Kidney capillary endothelial cell (primary cell): ENCODE data around the gene MYOG.

Experiments used
- DNase-seq: peaks from one replicate; pipeline ENCODE4 v3.0.0-alpha.2; 2018; ENCODE audit warnings: low spot score

Gene MYOG

GRCh38 chr1:203090421-203091198, 4.8 kb upstream of the MYOG start:
- no peak for DNase-seq

- DNase-seq, result no peak
Observed at GRCh38 chr1:203089651-203090045, 3.8 kb upstream of the MYOG start.

- DNase-seq, result no peak
Observed at GRCh38 chr1:203089001-203089650, 3.3 kb upstream of the MYOG start.

- no peak for DNase-seq
Observed at GRCh38 chr1:203088441-203088840, 2.6 kb upstream of the MYOG start.

- no peak for DNase-seq
Observed at GRCh38 chr1:203086992-203087763, 1.4 kb upstream of the MYOG start.

- no peak for DNase-seq
Observed at GRCh38 chr1:203084588-203085527, 954 bp downstream of the MYOG start.

GRCh38 chr1:203083463-203083921, 2.3 kb downstream of the MYOG start:
- DNase-seq, result no peak

GRCh38 chr1:203082571-203083462, 3.0 kb downstream of the MYOG start:
- DNase-seq, result no peak

- no peak for DNase-seq
Observed at GRCh38 chr1:203082231-203082505, 3.6 kb downstream of the MYOG start.

- DNase-seq, result no peak
Observed at GRCh38 chr1:203081465-203082230, 4.2 kb downstream of the MYOG start.

- no peak for DNase-seq
Observed at GRCh38 chr1:203080456-203080855, 5.4 kb downstream of the MYOG start.

GRCh38 chr1:203078478-203078877, 7.3 kb downstream of the MYOG start:
- DNase-seq, result no peak

GRCh38 chr1:203077956-203078355, 7.9 kb downstream of the MYOG start:
- no peak for DNase-seq

- DNase-seq, result no peak
Observed at GRCh38 chr1:203077367-203077766, 8.4 kb downstream of the MYOG start.

- no peak for DNase-seq
Observed at GRCh38 chr1:203076031-203076511, 9.7 kb downstream of the MYOG start.

GRCh38 chr1:203075236-203076030, 10.4 kb downstream of the MYOG start:
- DNase-seq, result no peak

GRCh38 chr1:203074610-203075009, 11.2 kb downstream of the MYOG start:
- DNase-seq, result no peak

- DNase-seq, result no peak
Observed at GRCh38 chr1:203073469-203073868, 12.3 kb downstream of the MYOG start.

- DNase-seq, result no peak
Observed at GRCh38 chr1:203072911-203073310, 12.9 kb downstream of the MYOG start.
